Activated CD4-positive, alpha-beta T cell treated with anti-CD3 and anti-CD28 coated beads for 4 hours (primary cell): ENCODE measurements around the gene MRGPRX3.

Source experiments
- DNase-seq, 2 donors: peaks; one replicate each; pipeline ENCODE4 v3.0.0-alpha.2; 2020

Gene MRGPRX3

DNA sequence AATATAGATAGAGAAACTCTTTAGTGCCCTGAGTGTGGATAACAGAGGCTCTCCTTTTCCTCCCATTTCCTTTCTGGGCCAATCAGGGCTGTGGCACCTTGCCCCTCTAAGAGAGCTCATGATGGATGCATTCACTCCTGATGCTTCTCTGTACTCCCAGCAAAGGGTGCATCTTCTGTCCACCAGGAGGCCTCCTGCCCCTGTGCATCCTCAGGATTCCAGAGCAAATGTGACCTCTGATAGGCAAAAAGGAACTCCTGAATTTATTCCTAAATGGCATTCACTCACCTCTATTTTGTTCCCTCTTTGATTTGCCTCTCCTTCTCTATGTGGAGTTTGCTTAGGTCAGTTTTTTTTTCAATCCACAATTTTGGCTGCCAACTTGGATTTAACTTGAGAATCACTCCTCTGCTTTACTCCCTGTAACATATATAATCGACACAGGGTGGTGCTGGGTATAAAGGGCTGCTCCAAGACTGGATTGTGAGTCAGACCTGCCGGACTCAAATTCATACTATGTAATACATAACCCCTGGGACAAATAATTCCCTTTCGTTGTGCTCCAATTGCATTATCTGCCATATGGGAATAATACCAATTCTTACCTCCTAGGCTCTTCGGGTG lies 39.1 kb downstream of the MRGPRX3 start:
- DNase-seq: no peak

DNA sequence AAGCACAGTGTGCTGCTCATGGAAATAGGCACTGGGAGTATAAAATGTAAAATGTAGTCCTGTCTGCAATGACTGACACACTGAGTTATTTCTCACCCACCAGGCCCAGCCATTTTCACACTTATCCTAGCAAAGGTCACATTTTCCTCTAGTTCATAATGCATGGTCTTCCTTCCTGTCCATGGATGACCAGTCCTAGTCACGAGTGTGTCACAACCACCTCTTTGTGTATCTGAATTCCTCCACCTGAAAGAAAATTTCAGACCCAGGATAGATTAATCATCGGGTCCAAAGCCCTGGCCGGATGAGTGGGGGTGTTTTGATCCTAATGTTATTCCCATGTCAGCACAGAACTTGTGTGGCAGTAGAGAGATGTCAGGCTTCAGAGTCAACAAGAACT lies 40.3 kb downstream of the MRGPRX3 start, which contains the start of gene MRGPRX4:
Gene MRGPRX4, plus strand, starts transcription at position 172 of the 400 bp plus-strand sequence. CDS start 420 bp downstream, outside the sequence.
- no peak for DNase-seq

DNA sequence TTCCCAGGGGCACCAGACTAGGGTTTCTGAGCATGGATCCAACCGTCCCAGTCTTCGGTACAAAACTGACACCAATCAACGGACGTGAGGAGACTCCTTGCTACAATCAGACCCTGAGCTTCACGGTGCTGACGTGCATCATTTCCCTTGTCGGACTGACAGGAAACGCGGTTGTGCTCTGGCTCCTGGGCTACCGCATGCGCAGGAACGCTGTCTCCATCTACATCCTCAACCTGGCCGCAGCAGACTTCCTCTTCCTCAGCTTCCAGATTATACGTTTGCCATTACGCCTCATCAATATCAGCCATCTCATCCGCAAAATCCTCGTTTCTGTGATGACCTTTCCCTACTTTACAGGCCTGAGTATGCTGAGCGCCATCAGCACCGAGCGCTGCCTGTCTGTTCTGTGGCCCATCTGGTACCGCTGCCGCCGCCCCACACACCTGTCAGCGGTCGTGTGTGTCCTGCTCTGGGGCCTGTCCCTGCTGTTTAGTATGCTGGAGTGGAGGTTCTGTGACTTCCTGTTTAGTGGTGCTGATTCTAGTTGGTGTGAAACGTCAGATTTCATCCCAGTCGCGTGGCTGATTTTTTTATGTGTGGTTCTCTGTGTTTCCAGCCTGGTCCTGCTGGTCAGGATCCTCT lies 41.0 kb downstream of the MRGPRX3 start:
- no peak for DNase-seq
